MCF 10A (cell line): ENCODE results near the gene MRFAP1L1. TPM values are rescaled to one million over a fixed set of nuclear protein-coding genes. Genes with fewer than 3 reads are reported as not detected.
A peak's percentile ranks its signal among the peaks of the same experiment; 100 is the strongest.

Source experiments
- BruUV-seq: library from RNA; stranded (reverse); fragments of 400-500 nt; replicated peaks from 2 replicates; lab custom pipeline; 2021; lab: Mats Ljungman, UMichigan
- CTCF ChIA-PET: fragments of 300-600 bp; sonication (Branson Sonifier 250); formaldehyde crosslinking; extraction: SDS; loops from one replicate; lab custom pipeline; 2021; ENCODE audit warnings: antibody characterized with exemption, inconsistent platforms; lab: Yijun Ruan, JAX
- POLR2A ChIA-PET: fragments of 300-600, 350-650 bp; sonication (Branson Sonifier 250); formaldehyde crosslinking; extraction: SDS; loops from one replicate; lab custom pipeline; 2020; ENCODE audit warnings: antibody characterized with exemption, inconsistent platforms; lab: Yijun Ruan, JAX
- DNase-seq: peaks from one replicate; pipeline ENCODE4 v3.0.0-alpha.2; 2018; ENCODE audit not compliant: unreplicated experiment
- H3K27ac Mint-ChIP-seq: one replicate; pipeline ENCODE4 v1.8.0; 2022; ENCODE audit warnings: mild to moderate bottlenecking, low read depth, mixed read lengths; ENCODE audit not compliant: unreplicated experiment
- H3K27me3 Mint-ChIP-seq: one replicate; pipeline ENCODE4 v1.8.0; 2022; ENCODE audit warnings: mixed read lengths; ENCODE audit not compliant: insufficient read depth, unreplicated experiment
- H3K36me3 Mint-ChIP-seq: one replicate; pipeline ENCODE4 v1.8.0; 2022; ENCODE audit warnings: mild to moderate bottlenecking, moderate library complexity, mixed read lengths; ENCODE audit not compliant: insufficient read depth, unreplicated experiment
- H3K4me1 Mint-ChIP-seq: one replicate; pipeline ENCODE4 v1.8.0; 2022; ENCODE audit warnings: mixed read lengths; ENCODE audit not compliant: insufficient read depth, unreplicated experiment
- H3K4me3 Mint-ChIP-seq: one replicate; pipeline ENCODE4 v1.8.0; 2022; ENCODE audit warnings: mild to moderate bottlenecking, moderate library complexity, mixed read lengths; ENCODE audit not compliant: unreplicated experiment
- H3K9me3 Mint-ChIP-seq: one replicate; pipeline ENCODE4 v1.8.0; 2022; ENCODE audit warnings: mixed read lengths; ENCODE audit not compliant: unreplicated experiment
- CTCF ChIP-seq: fragments of 200-600 bp; IDR thresholded peaks from one replicate; pipeline ENCODE4 v1.8.0; 2022; ENCODE audit warnings: antibody characterized with exemption, mild to moderate bottlenecking; ENCODE audit not compliant: unreplicated experiment
- intact Hi-C: fragments of 100-400 bp; cut with micrococcal nuclease; formaldehyde crosslinking; loops from 2 replicates; pipeline ENCODE4 v1.14.1; 2022
- total RNA-seq: library from RNA; stranded (reverse); gene quantifications from 2 replicates; pipeline ENCODE4 v1.2.3, GENCODE V29; 2022

Gene MRFAP1L1
- total RNA-seq, 1 experiment from 2014 or later: 42.5 TPM

GRCh38 chr4:6751611-6752485 lies 42.2 kb upstream of the MRFAP1L1 start:
- no TSS peak for BruUV-seq
- DNase-seq: no peak
- intact Hi-C loops: no loop called here
- H3K27me3 Mint-ChIP-seq: no peaks in the 10 kb centered on the region
- H3K27ac Mint-ChIP-seq: no peak overlapping the region
- H3K36me3 Mint-ChIP-seq: no peaks in the 10 kb centered on the region
- no peaks in the 10 kb centered on the region for H3K9me3 Mint-ChIP-seq
- ChIA-PET POLR2A (interaction anchor here (1.3 kb wide), 1 partner anchor 12 kb away, joined by 5 read pairs; no protein-coding TSS in a partner anchor), CTCF (interaction anchor here (0.9 kb wide), 1 partner anchor 17 kb away, joined by 3 read pairs; no protein-coding TSS in a partner anchor)
- H3K4me1 Mint-ChIP-seq: peaks cover 20% of the 10 kb centered on the region
- TF ChIP-seq CTCF: no peak
- no peak overlapping the region for H3K4me3 Mint-ChIP-seq

- no TSS peak for BruUV-seq
- H3K9me3 Mint-ChIP-seq: no peaks in the 10 kb centered on the region
- intact Hi-C loops: no loop called here
- POLR2A ChIA-PET: interaction anchor here (1.2 to 1.6 kb wide), 3 partner anchors 13 to 33 kb away, joined by 4 to 11 read pairs (median 5); no protein-coding TSS in a partner anchor
- CTCF ChIA-PET: interaction anchor here (0.9 kb wide), 1 partner anchor 16 kb away, joined by 3 read pairs; no protein-coding TSS in a partner anchor
- TF ChIP-seq CTCF: no peak
- no peaks in the 10 kb centered on the region for H3K36me3 Mint-ChIP-seq
- no peak for DNase-seq
- H3K4me1 Mint-ChIP-seq: peaks cover 23% of the 10 kb centered on the region
- H3K27me3 Mint-ChIP-seq: no peaks in the 10 kb centered on the region
- no peak overlapping the region for H3K27ac Mint-ChIP-seq
- no peak overlapping the region for H3K4me3 Mint-ChIP-seq
Measured at GRCh38 chr4:6750286-6751221, 40.9 kb upstream of the MRFAP1L1 start.

- POLR2A ChIA-PET: interaction anchor here (0.9 to 2.0 kb wide), 7 partner anchors 9 to 34 kb away, joined by 3 to 15 read pairs (median 4); no protein-coding TSS in a partner anchor
- CTCF ChIA-PET: interaction anchor here (0.6 to 1.3 kb wide), 4 partner anchors 30 to 1051 kb away, joined by 3 to 5 read pairs (median 4); no protein-coding TSS in a partner anchor
Measured at GRCh38 chr4:6749340-6750171, 39.9 kb upstream of the MRFAP1L1 start.

More at GRCh38 chr4:6749340-6750171, 39.9 kb upstream of the MRFAP1L1 start:
- H3K27me3 Mint-ChIP-seq: no peaks in the 10 kb centered on the region
- H3K27ac Mint-ChIP-seq: peak overlapping the region; percentile 60
- peak overlapping the region; percentile 41 for H3K4me3 Mint-ChIP-seq
- peak; percentile 73 for DNase-seq
- intact Hi-C loops: no loop called here
- H3K4me1 Mint-ChIP-seq: peaks cover 23% of the 10 kb centered on the region
- no peak for TF ChIP-seq CTCF
- no peaks in the 10 kb centered on the region for H3K36me3 Mint-ChIP-seq
- no TSS peak for BruUV-seq
- no peaks in the 10 kb centered on the region for H3K9me3 Mint-ChIP-seq
